Neutrophil (primary cell): Measurements from ENCODE around the gene HOXC4.

Experiments used
- H3K27ac ChIP-seq: fragments of 200-600 bp; sonication (generic); 2 replicates; pipeline ENCODE4 v1.5.1; 2016; ENCODE audit warnings: mild to moderate bottlenecking, moderate library complexity
- H3K27me3 ChIP-seq: fragments of 200-600 bp; sonication (generic); 2 replicates; pipeline ENCODE4 v1.6.0; 2016; ENCODE audit warnings: mild to moderate bottlenecking
- H3K36me3 ChIP-seq: fragments of 200-600 bp; sonication (generic); 2 replicates; pipeline ENCODE4 v1.5.1; 2017
- H3K4me1 ChIP-seq, 2 experiments: fragments of 200-600 bp in 1 of 2; sonication (generic) in 1 of 2; 1 replicate in 1 of 2; 2 replicates in 1 of 2; pipeline versions ENCODE4 v1.5.1 to v1.6.1; 2013 to 2016; ENCODE audit warnings: low read depth in 1 of 2, low read length in 1 of 2, mild to moderate bottlenecking in 1 of 2, moderate library complexity in 1 of 2; ENCODE audit not compliant: control insufficient read depth in 1 of 2, insufficient read depth in 1 of 2
- H3K4me3 ChIP-seq, 2 experiments: fragments of 200-600 bp in 1 of 2; sonication (generic) in 1 of 2; 1 replicate in 1 of 2; 2 replicates in 1 of 2; pipeline ENCODE4 v1.5.1; 2013 to 2016; ENCODE audit warnings: low read depth in 1 of 2, low read length in 1 of 2, mild to moderate bottlenecking in 1 of 2, moderate library complexity in 1 of 2
- H3K9me3 ChIP-seq: fragments of 200-600 bp; sonication (generic); 2 replicates; pipeline ENCODE4 v1.5.1; 2016
- TF ChIP-seq, protein P1 (sequence below): fragments of 200-600 bp; sonication (generic); IDR thresholded peaks from 2 replicates; pipeline ENCODE4 v1.5.1; 2016; ENCODE audit warnings: antibody characterized with exemption

The HOXC4 gene

DNA sequence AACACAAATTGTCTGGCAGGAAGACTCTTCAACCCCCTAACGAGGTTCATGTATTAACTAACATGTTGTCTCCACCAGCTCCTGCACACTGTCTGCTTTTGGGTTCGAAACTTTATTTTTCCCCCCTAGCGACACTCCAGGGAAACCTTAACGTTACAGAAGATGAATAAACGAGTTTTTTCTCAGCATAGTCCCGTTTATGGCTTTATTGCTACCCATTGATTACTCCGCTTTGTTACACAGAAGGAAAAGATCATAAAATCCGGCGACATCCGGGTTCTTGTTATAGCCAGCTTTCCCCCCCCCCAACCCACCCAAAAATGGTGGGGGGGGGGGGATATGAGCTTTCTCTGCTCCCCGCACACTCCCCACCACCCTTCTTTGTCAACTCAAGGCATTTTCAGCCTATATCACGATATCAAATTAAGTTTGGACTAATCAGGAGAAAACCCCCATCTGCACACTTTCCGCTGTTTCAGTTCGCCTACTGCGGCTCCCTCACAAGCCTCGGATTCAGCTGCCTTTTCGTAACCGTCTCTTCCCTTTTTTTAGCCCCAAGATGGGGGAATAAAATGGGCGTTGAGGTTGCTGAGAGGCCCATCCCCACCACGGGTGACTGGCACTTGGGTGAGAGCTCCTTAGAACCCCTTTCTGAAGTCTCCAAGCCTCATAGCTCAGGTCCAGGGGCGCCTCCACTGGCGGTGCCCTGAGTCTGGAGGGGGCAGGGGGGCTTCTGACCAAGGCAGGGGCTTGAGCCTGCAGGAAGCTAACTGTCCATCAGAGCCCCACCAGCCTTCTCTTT is 26.8 kb upstream of the HOXC4 start:
- Histone ChIP-seq H3K4me3 (no peak overlapping the region), H3K27me3 (peaks cover 100% of the 10 kb centered on the region), H3K9me3 (no peaks in the 10 kb centered on the region), H3K27ac (no peak overlapping the region), H3K4me1 (no peaks in the 10 kb centered on the region), H3K36me3 (no peaks in the 10 kb centered on the region)
- TF ChIP-seq, protein P1, sequence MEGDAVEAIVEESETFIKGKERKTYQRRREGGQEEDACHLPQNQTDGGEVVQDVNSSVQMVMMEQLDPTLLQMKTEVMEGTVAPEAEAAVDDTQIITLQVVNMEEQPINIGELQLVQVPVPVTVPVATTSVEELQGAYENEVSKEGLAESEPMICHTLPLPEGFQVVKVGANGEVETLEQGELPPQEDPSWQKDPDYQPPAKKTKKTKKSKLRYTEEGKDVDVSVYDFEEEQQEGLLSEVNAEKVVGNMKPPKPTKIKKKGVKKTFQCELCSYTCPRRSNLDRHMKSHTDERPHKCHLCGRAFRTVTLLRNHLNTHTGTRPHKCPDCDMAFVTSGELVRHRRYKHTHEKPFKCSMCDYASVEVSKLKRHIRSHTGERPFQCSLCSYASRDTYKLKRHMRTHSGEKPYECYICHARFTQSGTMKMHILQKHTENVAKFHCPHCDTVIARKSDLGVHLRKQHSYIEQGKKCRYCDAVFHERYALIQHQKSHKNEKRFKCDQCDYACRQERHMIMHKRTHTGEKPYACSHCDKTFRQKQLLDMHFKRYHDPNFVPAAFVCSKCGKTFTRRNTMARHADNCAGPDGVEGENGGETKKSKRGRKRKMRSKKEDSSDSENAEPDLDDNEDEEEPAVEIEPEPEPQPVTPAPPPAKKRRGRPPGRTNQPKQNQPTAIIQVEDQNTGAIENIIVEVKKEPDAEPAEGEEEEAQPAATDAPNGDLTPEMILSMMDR: no peak

DNA sequence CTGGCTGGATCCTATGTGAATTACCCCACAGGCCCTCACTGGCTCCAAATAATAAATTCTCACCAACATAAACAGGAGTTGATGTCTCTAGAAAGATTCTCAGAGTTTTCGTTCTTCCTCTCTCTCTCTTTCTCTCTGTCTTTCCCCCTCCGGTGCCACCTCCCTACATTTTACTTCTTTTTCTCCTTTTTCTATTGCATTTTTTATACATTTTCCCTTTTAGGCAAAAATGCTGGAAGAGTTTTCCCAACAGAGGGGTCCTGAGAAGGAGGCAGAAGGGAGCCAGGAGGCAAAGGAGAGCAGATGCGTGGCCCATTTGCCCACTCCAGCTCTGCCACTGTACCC is 26.2 kb upstream of the HOXC4 start:
- no peaks in the 10 kb centered on the region for H3K36me3 ChIP-seq
- H3K4me1 ChIP-seq: no peaks in the 10 kb centered on the region
- H3K9me3 ChIP-seq: no peaks in the 10 kb centered on the region
- no peak overlapping the region for H3K4me3 ChIP-seq
- H3K27ac ChIP-seq: no peak overlapping the region
- H3K27me3 ChIP-seq: peaks cover 100% of the 10 kb centered on the region
- TF ChIP-seq, protein P1: no peak

- no peak within 1 kb of the TSS for H3K4me3 ChIP-seq
- no peaks in the 10 kb centered on the region for H3K4me1 ChIP-seq
- no peaks in the 10 kb centered on the region for H3K36me3 ChIP-seq
- H3K9me3 ChIP-seq: peaks cover 7% of the 10 kb centered on the region
- peaks cover 100% of the 10 kb centered on the region for H3K27me3 ChIP-seq
- TF ChIP-seq, protein P1: no peak
- H3K27ac ChIP-seq: no peak within 1 kb of the TSS
Observed at GRCh38 chr12:54028314-54029201, 25.1 kb upstream of the HOXC4 start, which contains the start of gene HOXC6. TSS of gene HOXC6 (plus strand) at chr12:54028440. CDS start at chr12:54028522, 82 bp downstream.

GRCh38 chr12:54029529-54030441 is 23.9 kb upstream of the HOXC4 start:
- no peaks in the 10 kb centered on the region for H3K4me1 ChIP-seq
- H3K4me3 ChIP-seq: no peak overlapping the region
- no peaks in the 10 kb centered on the region for H3K36me3 ChIP-seq
- TF ChIP-seq, protein P1: no peak
- H3K27ac ChIP-seq: no peak overlapping the region
- H3K27me3 ChIP-seq: peaks cover 100% of the 10 kb centered on the region
- H3K9me3 ChIP-seq: peaks cover 7% of the 10 kb centered on the region

DNA sequence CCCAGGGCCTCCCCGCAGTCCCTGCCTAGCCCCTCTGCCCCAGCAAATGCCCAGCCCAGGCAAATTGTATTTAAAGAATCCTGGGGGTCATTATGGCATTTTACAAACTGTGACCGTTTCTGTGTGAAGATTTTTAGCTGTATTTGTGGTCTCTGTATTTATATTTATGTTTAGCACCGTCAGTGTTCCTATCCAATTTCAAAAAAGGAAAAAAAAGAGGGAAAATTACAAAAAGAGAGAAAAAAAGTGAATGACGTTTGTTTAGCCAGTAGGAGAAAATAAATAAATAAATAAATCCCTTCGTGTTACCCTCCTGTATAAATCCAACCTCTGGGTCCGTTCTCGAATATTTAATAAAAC is 23.2 kb upstream of the HOXC4 start:
- TF ChIP-seq, protein P1: no peak
- peaks cover 100% of the 10 kb centered on the region for H3K27me3 ChIP-seq
- no peak overlapping the region for H3K27ac ChIP-seq
- peaks cover 7% of the 10 kb centered on the region for H3K9me3 ChIP-seq
- H3K36me3 ChIP-seq: no peaks in the 10 kb centered on the region
- no peaks in the 10 kb centered on the region for H3K4me1 ChIP-seq
- no peak overlapping the region for H3K4me3 ChIP-seq
